BLaER1 treated with 17β-estradiol and CSF1 and Interleukin-3, amounts not matched to agents 10 nM and 100 nM (cell line): Measurements from ENCODE around the gene ANKS1A.
"Not testable (repeated sequence)": the region's sequence is repeated elsewhere in the genome, so short reads cannot be mapped to it uniquely, and the experiment has no call there.

Experiments used
- H3K27ac ChIP-seq, 11 experiments: shearing (Covaris generic); formaldehyde crosslinking; 2 replicates each; pipeline ENCODE4 v1.8.1; 2022
- H3K27me3 ChIP-seq, 11 experiments: shearing (Covaris generic); formaldehyde crosslinking; 2 replicates each; pipeline ENCODE4 v1.8.1; 2022
- H3K36me3 ChIP-seq, 11 experiments: shearing (Covaris generic); formaldehyde crosslinking; 2 replicates each; pipeline ENCODE4 v1.8.1; 2022
- H3K4me1 ChIP-seq, 10 experiments: shearing (Covaris generic); formaldehyde crosslinking; 2 replicates each; pipeline ENCODE4 v1.8.1; 2022
- H3K4me2 ChIP-seq, 11 experiments: shearing (Covaris generic); formaldehyde crosslinking; 2 replicates each; pipeline ENCODE4 v1.8.1; 2022
- H3K4me3 ChIP-seq, 10 experiments: shearing (Covaris generic); formaldehyde crosslinking; 2 replicates each; pipeline ENCODE4 v1.8.1; 2022
- H3K9ac ChIP-seq, 11 experiments: shearing (Covaris generic); formaldehyde crosslinking; 2 replicates each; pipeline ENCODE4 v1.8.1; 2022
- H3K9me3 ChIP-seq, 11 experiments: shearing (Covaris generic); formaldehyde crosslinking; replicated peaks in 1 of 11; 2 replicates each; pipeline ENCODE4 v1.8.1; 2022
- H4K20me1 ChIP-seq, 11 experiments: shearing (Covaris generic); formaldehyde crosslinking; 2 replicates each; pipeline ENCODE4 v1.8.1; 2022
- Cebpa-rat ChIP-seq, 11 experiments: shearing (Covaris generic); IDR thresholded peaks; 2 replicates each; pipeline ENCODE4 v1.8.1; 2022

Gene ANKS1A

GRCh38 chr6:34929241-34929978 is 40.4 kb downstream of the ANKS1A start:
- H3K27me3 ChIP-seq = no peaks in the 10 kb centered on the region
- H3K4me2 ChIP-seq = peak overlapping the region in 3 of 11 experiments; percentile 1 to 30 (median 9); a peak in 2 of 22 replicates
- H3K4me1 ChIP-seq = peaks cover 0 to 60% (median 7%) of the 10 kb centered on the region in 10 experiments; a peak in 10 of 20 replicates
- H4K20me1 ChIP-seq = peaks cover 0 to 56% (median 17%) of the 10 kb centered on the region in 11 experiments; a peak in 14 of 22 replicates
- H3K9me3 ChIP-seq = no peaks in the 10 kb centered on the region
- TF ChIP-seq Cebpa-rat (IDR thresholded peaks at IDR 0.05) = no peak
- H3K4me3 ChIP-seq = no peak overlapping the region
- no peak overlapping the region for H3K27ac ChIP-seq
- peaks cover 0 to 12% (median 0%) of the 10 kb centered on the region in 11 experiments; a peak in 2 of 22 replicates for H3K36me3 ChIP-seq
- H3K9ac ChIP-seq = no peak overlapping the region

DNA sequence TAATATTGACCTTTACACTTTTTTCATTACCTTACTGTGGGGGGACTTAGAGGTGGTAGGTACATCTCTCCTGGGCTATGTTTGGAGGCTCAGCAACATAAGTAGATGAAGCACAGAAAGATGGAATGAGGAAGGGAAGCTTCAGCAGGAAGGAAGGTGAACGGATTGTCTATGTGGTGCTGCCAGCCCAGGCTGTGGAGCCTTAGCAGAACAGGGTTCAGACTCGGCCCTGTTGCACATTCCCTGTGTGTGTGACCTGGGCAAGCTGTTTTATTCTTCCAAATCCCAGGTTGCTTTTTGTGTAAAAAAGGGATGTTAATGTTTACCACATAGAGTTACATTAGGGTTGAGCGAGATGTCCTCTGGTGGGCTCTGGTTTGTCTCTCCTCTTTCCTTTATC is 41.2 kb downstream of the ANKS1A start:
- Histone ChIP-seq H3K4me2 (peak overlapping the region in 3 of 11 experiments; percentile 1 to 30 (median 5); a peak in 3 of 22 replicates), H3K27ac (no peak overlapping the region), H4K20me1 (peaks cover 0 to 48% (median 17%) of the 10 kb centered on the region in 11 experiments; a peak in 14 of 22 replicates), H3K4me3 (no peak overlapping the region), H3K4me1 (peaks cover 4 to 67% (median 12%) of the 10 kb centered on the region in 10 experiments; a peak in 16 of 20 replicates), H3K9me3 (no peaks in the 10 kb centered on the region), H3K27me3 (no peaks in the 10 kb centered on the region), H3K36me3 (peaks cover 0 to 12% (median 0%) of the 10 kb centered on the region in 11 experiments; a peak in 2 of 22 replicates), H3K9ac (no peak overlapping the region)
- no peak for TF ChIP-seq Cebpa-rat (IDR thresholded peaks at IDR 0.05)

DNA sequence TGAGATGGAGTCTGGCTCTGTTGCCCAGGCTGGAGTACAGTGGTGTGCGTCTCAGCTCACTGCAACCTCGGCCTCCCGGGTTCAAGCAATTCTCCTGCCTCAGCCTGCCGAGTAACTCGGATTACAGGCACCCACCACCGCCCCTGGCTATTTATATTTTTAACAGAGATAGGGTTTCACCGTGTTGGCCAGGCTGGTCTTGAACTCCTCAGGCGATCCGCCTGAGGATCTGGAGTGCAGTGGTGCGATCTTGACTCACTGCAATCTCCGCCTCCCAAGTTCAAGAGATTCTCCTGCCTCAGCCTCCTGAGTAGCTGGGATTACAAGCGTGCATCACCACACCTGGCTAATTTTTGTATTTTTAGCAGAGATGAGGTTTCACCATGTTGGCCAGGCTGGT is 43.1 kb downstream of the ANKS1A start:
- H3K27ac ChIP-seq, H3K4me3 ChIP-seq, H3K9ac ChIP-seq, H3K9me3 ChIP-seq, H3K27me3 ChIP-seq, H3K4me2 ChIP-seq: not testable (repeated sequence)
- H3K36me3 ChIP-seq = peaks cover 0 to 12% (median 0%) of the 10 kb centered on the region in 11 experiments; a peak in 2 of 22 replicates
- H3K4me1 ChIP-seq = peaks cover 7 to 81% (median 18%) of the 10 kb centered on the region in 10 experiments; a peak in 16 of 20 replicates
- H4K20me1 ChIP-seq = peaks cover 0 to 28% (median 11%) of the 10 kb centered on the region in 11 experiments; a peak in 13 of 22 replicates

DNA sequence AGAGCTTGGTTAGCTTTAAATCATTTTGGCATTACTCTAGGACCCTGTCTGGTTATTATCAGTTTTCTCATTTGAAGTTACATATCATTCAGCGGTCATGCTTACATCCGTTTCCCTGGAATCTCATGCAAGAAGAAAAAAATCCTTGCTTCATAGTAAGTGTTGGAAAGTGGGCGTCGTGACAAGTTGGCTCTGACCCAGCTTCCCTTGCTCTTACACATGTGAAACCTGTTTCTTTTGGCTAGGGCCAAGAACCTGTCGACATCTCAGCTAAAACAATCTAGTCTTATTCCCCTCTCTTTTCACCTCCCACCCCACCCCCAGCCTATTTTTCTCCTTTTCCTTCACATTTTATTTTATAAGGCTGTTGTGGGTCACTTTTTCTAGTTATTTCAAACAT is 45.5 kb downstream of the ANKS1A start:
- Histone ChIP-seq H3K4me3 (no peak overlapping the region), H3K4me2 (peak overlapping the region in 4 of 11 experiments; percentile 50 to 95 (median 86); a peak in 7 of 22 replicates), H3K9ac (peak overlapping the region in 3 of 11 experiments; percentile 65 to 76 (median 69); a peak in 5 of 22 replicates), H4K20me1 (peaks cover 0 to 6% (median 0%) of the 10 kb centered on the region in 11 experiments; a peak in 3 of 22 replicates), H3K27me3 (no peaks in the 10 kb centered on the region), H3K9me3 (no peaks in the 10 kb centered on the region), H3K27ac (peak overlapping the region in 3 of 11 experiments; percentile 78 to 85 (median 82); a peak in 6 of 22 replicates), H3K36me3 (peaks cover 0 to 8% (median 0%) of the 10 kb centered on the region in 11 experiments; a peak in 3 of 22 replicates), H3K4me1 (peaks cover 9 to 89% (median 22%) of the 10 kb centered on the region in 10 experiments; a peak in 18 of 20 replicates)
- TF ChIP-seq Cebpa-rat (IDR thresholded peaks at IDR 0.05) = no peak

DNA sequence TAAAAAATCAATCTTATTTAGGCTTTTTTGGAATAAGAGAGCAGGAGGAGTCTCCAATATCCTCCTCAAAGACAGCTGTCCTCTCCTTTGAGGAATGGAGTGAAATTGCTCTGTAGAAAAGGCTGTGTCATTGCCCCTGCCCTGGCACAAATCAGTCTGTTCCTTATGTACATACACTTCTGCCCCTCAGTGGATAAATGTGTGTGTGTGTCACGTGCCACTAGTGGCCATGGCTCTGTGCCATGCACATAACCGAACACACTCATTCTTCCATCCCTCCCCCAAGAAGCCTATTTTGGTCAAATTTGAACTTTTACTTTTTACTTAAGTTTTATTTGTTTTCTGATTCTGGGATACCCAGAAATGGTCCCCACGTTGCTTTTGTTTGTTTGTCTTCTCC is 49.2 kb downstream of the ANKS1A start:
- peaks cover 12 to 74% (median 23%) of the 10 kb centered on the region in 10 experiments; a peak in 18 of 20 replicates for H3K4me1 ChIP-seq
- TF ChIP-seq Cebpa-rat (IDR thresholded peaks at IDR 0.05) = no peak
- peak overlapping the region in 3 of 11 experiments; percentile 81 to 95 (median 95); a peak in 6 of 22 replicates for H3K4me2 ChIP-seq
- H4K20me1 ChIP-seq = peaks cover 0 to 8% (median 0%) of the 10 kb centered on the region in 11 experiments; a peak in 4 of 22 replicates
- no peaks in the 10 kb centered on the region for H3K9me3 ChIP-seq
- H3K27ac ChIP-seq = no peak overlapping the region
- H3K27me3 ChIP-seq = no peaks in the 10 kb centered on the region
- H3K9ac ChIP-seq = no peak overlapping the region
- H3K36me3 ChIP-seq = peaks cover 0 to 4% (median 0%) of the 10 kb centered on the region in 11 experiments; a peak in 2 of 22 replicates
- H3K4me3 ChIP-seq = no peak overlapping the region

DNA sequence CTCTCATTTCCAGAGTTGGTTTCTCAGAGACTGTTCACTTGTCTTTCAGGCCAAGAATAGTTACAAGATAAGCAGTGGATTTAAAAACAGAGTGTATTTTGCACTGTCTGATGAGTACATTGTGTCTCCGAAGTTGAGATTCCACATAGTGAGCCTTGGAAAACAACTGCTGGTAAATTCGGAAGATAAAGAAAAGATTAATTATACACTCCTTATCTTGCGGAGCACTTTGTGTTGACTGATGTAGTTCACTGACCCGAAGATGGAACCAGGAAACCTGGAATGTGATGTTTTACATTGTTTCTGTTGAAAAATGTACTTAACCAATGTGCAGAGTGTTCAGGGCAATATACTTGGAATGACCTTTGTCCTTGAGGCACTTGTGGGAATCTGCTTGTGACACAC is 51.0 kb downstream of the ANKS1A start:
- H3K4me3 ChIP-seq = no peak overlapping the region
- H3K27ac ChIP-seq = no peak overlapping the region
- peaks cover 10 to 56% (median 19%) of the 10 kb centered on the region in 10 experiments; a peak in 18 of 20 replicates for H3K4me1 ChIP-seq
- H3K4me2 ChIP-seq = peak overlapping the region in 8 of 11 experiments; percentile 0 to 95 (median 64); a peak in 14 of 22 replicates
- no peak for TF ChIP-seq Cebpa-rat (IDR thresholded peaks at IDR 0.05)
- peaks cover 0 to 12% (median 0%) of the 10 kb centered on the region in 11 experiments; a peak in 4 of 22 replicates for H4K20me1 ChIP-seq
- no peak overlapping the region for H3K9ac ChIP-seq
- H3K27me3 ChIP-seq = no peaks in the 10 kb centered on the region
- peaks cover 0 to 9% (median 0%) of the 10 kb centered on the region in 11 experiments; a peak in 5 of 22 replicates for H3K9me3 ChIP-seq
- H3K36me3 ChIP-seq = peaks cover 0 to 18% (median under 1%) of the 10 kb centered on the region in 11 experiments; a peak in 8 of 22 replicates

DNA sequence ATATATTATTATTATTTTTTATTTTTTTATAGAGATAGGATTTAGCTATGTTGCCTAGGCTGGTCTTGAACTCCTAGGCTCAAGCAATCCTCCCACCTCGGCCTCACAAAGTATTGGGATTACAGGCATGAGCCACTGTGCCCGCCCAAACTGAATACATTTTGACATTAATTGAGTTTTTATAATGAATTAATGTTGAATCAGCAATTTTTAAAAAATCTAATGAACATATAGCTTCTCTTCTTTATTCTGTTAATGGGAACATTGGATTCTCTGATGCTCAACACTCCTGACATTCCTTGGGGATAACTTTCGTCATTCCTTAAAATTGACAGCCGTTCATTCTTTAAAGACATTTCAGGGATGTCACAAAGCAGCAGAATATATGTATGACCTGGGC is 52.4 kb downstream of the ANKS1A start:
- Histone ChIP-seq H4K20me1 (peaks cover 0 to 12% (median 0%) of the 10 kb centered on the region in 11 experiments; a peak in 4 of 22 replicates), H3K4me3 (no peak overlapping the region), H3K4me2 (no peak overlapping the region), H3K27ac (no peak overlapping the region), H3K9me3 (peaks cover 0 to 14% (median 4%) of the 10 kb centered on the region in 11 experiments; a peak in 8 of 22 replicates), H3K27me3 (no peaks in the 10 kb centered on the region), H3K4me1 (peaks cover 5 to 42% (median 13%) of the 10 kb centered on the region in 10 experiments; a peak in 16 of 20 replicates), H3K36me3 (peaks cover 0 to 24% (median 5%) of the 10 kb centered on the region in 11 experiments; a peak in 9 of 22 replicates), H3K9ac (no peak overlapping the region)
- TF ChIP-seq Cebpa-rat (IDR thresholded peaks at IDR 0.05) = no peak

DNA sequence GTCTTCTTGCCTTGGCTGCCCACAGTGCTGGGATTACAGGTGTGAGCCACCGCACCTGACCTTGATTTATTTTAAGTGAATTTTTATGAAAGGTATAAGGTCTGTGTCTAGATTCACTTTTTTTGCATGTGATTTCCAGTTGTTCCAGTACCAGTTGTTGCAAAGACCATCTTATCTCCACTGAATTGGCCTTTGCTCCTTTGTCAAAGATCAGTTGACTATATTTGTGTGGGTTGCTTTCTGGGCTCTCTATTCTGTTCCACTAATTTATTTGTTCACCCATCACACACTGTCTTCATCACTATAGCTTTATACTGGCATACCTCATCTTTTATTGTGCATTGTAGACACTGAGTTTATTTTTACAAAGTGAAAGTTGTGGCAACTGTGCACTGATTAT is 56.3 kb downstream of the ANKS1A start:
- Histone ChIP-seq H3K27ac (no peak overlapping the region), H3K4me3 (no peak overlapping the region), H3K9ac (no peak overlapping the region), H3K36me3 (peaks cover 0 to 24% (median 5%) of the 10 kb centered on the region in 11 experiments; a peak in 8 of 22 replicates), H3K4me2 (no peak overlapping the region), H4K20me1 (peaks cover 0 to 13% (median 0%) of the 10 kb centered on the region in 11 experiments; a peak in 3 of 22 replicates), H3K9me3 (peaks cover 0 to 14% (median 4%) of the 10 kb centered on the region in 11 experiments; a peak in 8 of 22 replicates), H3K27me3 (no peaks in the 10 kb centered on the region), H3K4me1 (peaks cover 6 to 23% (median 12%) of the 10 kb centered on the region in 10 experiments; a peak in 18 of 20 replicates)
- TF ChIP-seq Cebpa-rat (IDR thresholded peaks at IDR 0.05) = no peak
